ENCODE results near the gene MGAT3. TPM values are rescaled to one million over a fixed set of nuclear protein-coding genes. Genes with fewer than 3 reads are reported as not detected.

The MGAT3 gene
- total RNA-seq, 1 experiment from 2014 or later = 0.20 TPM

DNA sequence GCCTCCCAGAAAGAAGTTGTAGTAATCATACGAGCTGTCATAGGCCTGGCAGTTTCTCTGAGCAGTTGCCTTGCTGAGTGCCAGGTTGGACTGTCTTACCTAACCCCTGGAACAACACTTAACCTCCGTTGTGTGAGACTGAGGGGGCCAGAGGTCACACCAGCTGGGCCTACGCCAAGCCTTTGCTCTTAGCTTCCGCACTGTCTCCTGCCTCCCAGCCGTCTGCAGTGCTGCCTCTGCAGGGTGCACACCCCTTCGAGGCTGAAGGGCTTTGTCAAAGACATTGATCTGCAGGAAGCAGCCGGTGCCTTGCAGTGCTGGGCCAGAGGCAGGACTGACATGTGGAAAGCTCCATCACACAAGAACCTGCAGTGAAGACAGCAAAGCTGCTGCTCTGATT is 40.5 kb upstream of the MGAT3 start:
- intact Hi-C loops (cut with micrococcal nuclease) = no loop called here

More for the DNA sequence above, 40.5 kb upstream of the MGAT3 start:
- ChIA-PET RAD21 (ENCODE audit: low non-redundant PET in 1 of 2, low total read pairs in 2 of 2, uncharacterized antibody in 2 of 2, unreplicated experiment in 2 of 2) (no interaction called here), CTCF (no interaction called here), POLR2A (no interaction called here)
- DNase-seq (ENCODE audit: low read depth, low spot score) (no peak), ATAC-seq (no peak)
- Histone ChIP-seq H3K4me2 (ENCODE audit: low read length) (no peak overlapping the region), H3K4me3 (replicated peaks in 1 of 2; ENCODE audit: low read depth in 1 of 2, low read length in 2 of 2) (no peak overlapping the region), H3K27me3 (ENCODE audit: insufficient read depth, low read length) (no peaks in the 10 kb centered on the region), H3K27ac (ENCODE audit: low read depth, low read length) (no peak overlapping the region), H4K20me1 (ENCODE audit: insufficient read depth) (no peaks in the 10 kb centered on the region), H3K9me3 (ENCODE audit: control insufficient read depth in 1 of 2, insufficient read depth in 1 of 2, low read depth in 1 of 2, low read length in 2 of 2) (no peaks in the 10 kb centered on the region), H2AFZ (ENCODE audit: low read depth, low read length, poor library complexity, severe bottlenecking) (no peak overlapping the region), H3K9me2 (ENCODE audit: insufficient read depth) (no peaks in the 10 kb centered on the region), H3K9ac (ENCODE audit: low read length) (no peak overlapping the region), H3K4me1 (ENCODE audit: control insufficient read depth in 1 of 2, insufficient read depth in 2 of 2, low read length in 2 of 2) (no peaks in the 10 kb centered on the region), H3K79me2 (ENCODE audit: insufficient read depth, low read length) (no peaks in the 10 kb centered on the region), H3K36me3 (ENCODE audit: control insufficient read depth in 1 of 2, insufficient read depth in 2 of 2, low read length in 2 of 2) (peaks cover 10 to 17% of the 10 kb centered on the region in 2 experiments; a peak in 3 of 4 replicates)
- TF ChIP-seq POLR2A (IDR thresholded peaks at IDR 0.05; ENCODE audit: borderline replicate concordance, extremely low read depth, insufficient read depth, insufficient read length) (no peak), SRF (IDR thresholded peaks at IDR 0.05; ENCODE audit: low read depth) (no peak), EZH2 (IDR thresholded peaks at IDR 0.05) (no peak), TCF7L2 (IDR thresholded peaks at IDR 0.05; ENCODE audit: borderline replicate concordance, extremely low read depth, insufficient read depth, insufficient read length) (no peak), CEBPB (IDR thresholded peaks at IDR 0.05; ENCODE audit: low read depth) (no peak), SP1 (IDR thresholded peaks at IDR 0.05; ENCODE audit: low read depth) (no peak), YY1 (IDR thresholded peaks at IDR 0.05; ENCODE audit: extremely low read depth, insufficient replicate concordance, low read depth, low read length) (no peak), EZH2phosphoT487 (IDR thresholded peaks at IDR 0.05; ENCODE audit: borderline replicate concordance) (no peak), ZNF274 (IDR thresholded peaks at IDR 0.05; ENCODE audit: low read depth, low read length) (no peak)
- TF ChIP-seq, protein P1, sequence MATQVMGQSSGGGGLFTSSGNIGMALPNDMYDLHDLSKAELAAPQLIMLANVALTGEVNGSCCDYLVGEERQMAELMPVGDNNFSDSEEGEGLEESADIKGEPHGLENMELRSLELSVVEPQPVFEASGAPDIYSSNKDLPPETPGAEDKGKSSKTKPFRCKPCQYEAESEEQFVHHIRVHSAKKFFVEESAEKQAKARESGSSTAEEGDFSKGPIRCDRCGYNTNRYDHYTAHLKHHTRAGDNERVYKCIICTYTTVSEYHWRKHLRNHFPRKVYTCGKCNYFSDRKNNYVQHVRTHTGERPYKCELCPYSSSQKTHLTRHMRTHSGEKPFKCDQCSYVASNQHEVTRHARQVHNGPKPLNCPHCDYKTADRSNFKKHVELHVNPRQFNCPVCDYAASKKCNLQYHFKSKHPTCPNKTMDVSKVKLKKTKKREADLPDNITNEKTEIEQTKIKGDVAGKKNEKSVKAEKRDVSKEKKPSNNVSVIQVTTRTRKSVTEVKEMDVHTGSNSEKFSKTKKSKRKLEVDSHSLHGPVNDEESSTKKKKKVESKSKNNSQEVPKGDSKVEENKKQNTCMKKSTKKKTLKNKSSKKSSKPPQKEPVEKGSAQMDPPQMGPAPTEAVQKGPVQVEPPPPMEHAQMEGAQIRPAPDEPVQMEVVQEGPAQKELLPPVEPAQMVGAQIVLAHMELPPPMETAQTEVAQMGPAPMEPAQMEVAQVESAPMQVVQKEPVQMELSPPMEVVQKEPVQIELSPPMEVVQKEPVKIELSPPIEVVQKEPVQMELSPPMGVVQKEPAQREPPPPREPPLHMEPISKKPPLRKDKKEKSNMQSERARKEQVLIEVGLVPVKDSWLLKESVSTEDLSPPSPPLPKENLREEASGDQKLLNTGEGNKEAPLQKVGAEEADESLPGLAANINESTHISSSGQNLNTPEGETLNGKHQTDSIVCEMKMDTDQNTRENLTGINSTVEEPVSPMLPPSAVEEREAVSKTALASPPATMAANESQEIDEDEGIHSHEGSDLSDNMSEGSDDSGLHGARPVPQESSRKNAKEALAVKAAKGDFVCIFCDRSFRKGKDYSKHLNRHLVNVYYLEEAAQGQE (IDR thresholded peaks at IDR 0.05; ENCODE audit: low read depth) = no peak
- BruUV-seq (replicated peaks) = no TSS peak

All from HCT116 (cell line).